B cell (primary cell): ENCODE data around the gene IL23A. TPM values are rescaled to one million over a fixed set of nuclear protein-coding genes. Genes with fewer than 3 reads are reported as not detected.
A peak's percentile ranks its signal among the peaks of the same experiment; 100 is the strongest.

Source experiments
- ATAC-seq: fragments of 200-7000 bp; cut with Tn5 transposase; one replicate; pipeline ENCODE4 v1.10.0; 2021; ENCODE audit warnings: low read depth, mild to moderate bottlenecking, moderate number of reproducible peaks, moderate library complexity
- CTCF ChIA-PET: fragments of 350-600 bp; sonication (Branson Sonifier 250); formaldehyde crosslinking; loops from one replicate; lab custom pipeline; 2021; ENCODE audit warnings: antibody characterized with exemption, inconsistent platforms; lab: Charles Lee
- POLR2A ChIA-PET: fragments of 350-600 bp; sonication (Branson Sonifier 250); formaldehyde crosslinking; loops from one replicate; lab custom pipeline; 2021; ENCODE audit warnings: antibody characterized with exemption; lab: Charles Lee
- DNase-seq: peaks from one replicate; pipeline ENCODE4 v3.0.0; 2013
- H2AFZ ChIP-seq: 2 replicates; pipeline ENCODE4 v1.6.1; 2012; ENCODE audit warnings: mild to moderate bottlenecking, low read depth, low read length; ENCODE audit not compliant: insufficient read depth, poor library complexity, severe bottlenecking
- H3K27ac ChIP-seq, 2 donors: 1 replicate in 1 of 2; 2 replicates in 1 of 2; pipeline ENCODE4 v1.5.1; 2012 to 2013; ENCODE audit warnings: low read length in 2 of 2, mild to moderate bottlenecking in 2 of 2, moderate library complexity in 1 of 2
- H3K27me3 ChIP-seq, 4 experiments: fragments of 200-600 bp in 1 of 4; sonication (generic) in 1 of 4; replicated peaks in 1 of 4; 1 replicate in 2 of 4; 2 replicates in 2 of 4; pipeline versions ENCODE4 v1.6.1 to v1.7.0; 2013 to 2016; ENCODE audit warnings: low read length in 3 of 4, mild to moderate bottlenecking in 2 of 4, mixed read lengths in 1 of 4, moderate library complexity in 1 of 4; ENCODE audit not compliant: insufficient read depth in 4 of 4, control insufficient read depth in 3 of 4; ENCODE audit errors: control extremely low read depth in 1 of 4
- H3K36me3 ChIP-seq, 2 experiments: replicated peaks in 1 of 2; 1 replicate in 1 of 2; 2 replicates in 1 of 2; pipeline versions ENCODE4 v1.6.1 to v1.7.1; 2013; ENCODE audit warnings: low read length in 1 of 2; ENCODE audit not compliant: insufficient read depth in 2 of 2, control insufficient read depth in 1 of 2; ENCODE audit errors: control extremely low read depth in 1 of 2, extremely low read depth in 1 of 2
- H3K4me1 ChIP-seq, 2 donors: fragments of 200-600 bp in 1 of 2; sonication (generic) in 1 of 2; 1 replicate in 1 of 2; 2 replicates in 1 of 2; pipeline versions ENCODE4 v1.5.1 to v1.6.1; 2013 to 2017; ENCODE audit warnings: low read length in 2 of 2; ENCODE audit not compliant: control insufficient read depth in 2 of 2, insufficient read depth in 2 of 2
- H3K4me2 ChIP-seq: replicated peaks from 2 replicates; pipeline ENCODE3; 2012; ENCODE audit warnings: mild to moderate bottlenecking, low read depth, low read length; ENCODE audit not compliant: poor library complexity, severe bottlenecking
- H3K4me3 ChIP-seq, 5 experiments: fragments of 200-600 bp in 1 of 5; sonication (generic) in 1 of 5; 1 replicate in 3 of 5; 2 replicates in 2 of 5; pipeline versions ENCODE4 v1.5.1 to v1.7.0; 2011 to 2016; ENCODE audit warnings: low read length in 4 of 5, mild to moderate bottlenecking in 4 of 5, low read depth in 2 of 5, control low read depth in 1 of 5, moderate library complexity in 1 of 5; ENCODE audit not compliant: insufficient read depth in 1 of 5; ENCODE audit errors: control extremely low read depth in 1 of 5, extremely low read depth in 1 of 5
- H3K79me2 ChIP-seq: fragments of 200-600 bp; sonication (generic); one replicate; pipeline ENCODE4 v1.6.0; 2016; ENCODE audit warnings: low read length; ENCODE audit not compliant: control insufficient read depth, insufficient read depth
- H3K9ac ChIP-seq: fragments of 200-600 bp; sonication (generic); 2 replicates; pipeline ENCODE4 v1.6.1; 2017; ENCODE audit warnings: mild to moderate bottlenecking, low read length, moderate library complexity
- H3K9me3 ChIP-seq, 3 donors: one replicate each; pipeline versions ENCODE4 v1.6.1 to v1.7.1; 2013; ENCODE audit warnings: low read length in 2 of 3; ENCODE audit not compliant: control insufficient read depth in 2 of 3, insufficient read depth in 1 of 3; ENCODE audit errors: control extremely low read depth in 1 of 3
- H4K20me1 ChIP-seq: 2 replicates; pipeline ENCODE4 v1.6.0; 2012; ENCODE audit warnings: mild to moderate bottlenecking, low read length; ENCODE audit not compliant: insufficient read depth, control insufficient read depth, poor library complexity, severe bottlenecking
- H3K27ac Mint-ChIP-seq: one replicate; pipeline ENCODE4 v1.8.0; 2021; ENCODE audit warnings: mixed read lengths
- H3K27me3 Mint-ChIP-seq: one replicate; pipeline ENCODE4 v1.8.0; 2021; ENCODE audit warnings: mixed read lengths
- H3K4me1 Mint-ChIP-seq: one replicate; pipeline ENCODE4 v1.8.0; 2021; ENCODE audit warnings: mixed read lengths
- H3K4me3 Mint-ChIP-seq: one replicate; pipeline ENCODE4 v1.8.0; 2021; ENCODE audit warnings: mixed read lengths
- H3K9me3 Mint-ChIP-seq: one replicate; pipeline ENCODE4 v1.8.0; 2022; ENCODE audit warnings: mixed read lengths; ENCODE audit not compliant: insufficient read depth
- EZH2 ChIP-seq: IDR thresholded peaks from 2 replicates; pipeline ENCODE4 v1.6.1; 2012; ENCODE audit warnings: borderline replicate concordance, low read depth, mild to moderate bottlenecking, moderate library complexity, low read length; ENCODE audit not compliant: insufficient read depth, poor library complexity, severe bottlenecking
- WGBS: methylation state at CpG from one replicate; pipeline ENCODE4 v1.1.5; 2013; ENCODE audit warnings: missing lambda C conversion rate; ENCODE audit not compliant: insufficient coverage; 5-methylcytosine and 5-hydroxymethylcytosine counted together
- intact Hi-C: fragments of 100-400 bp; cut with micrococcal nuclease; formaldehyde crosslinking; loops from one replicate; pipeline ENCODE4 v1.10.0; 2022
- polyA plus RNA-seq: library from polyadenylated mRNA; depleted of rRNA; stranded (reverse); fragments of >200 nt; gene quantifications from 2 replicates; pipeline ENCODE4 v1.2.3, GENCODE V29; 2012
- total RNA-seq, 2 donors: library from RNA; stranded (reverse); fragments of 120-200 nt in 1 of 2; gene quantifications; 1 replicate in 1 of 2; 2 replicates in 1 of 2; pipeline versions ENCODE4 v1.2.3 to v1.2.4, GENCODE V29; 2013 to 2022
- TF ChIP-seq, protein P1 (sequence below): fragments of 200-600 bp; IDR thresholded peaks from one replicate; pipeline ENCODE4 v1.8.0; 2022; ENCODE audit warnings: antibody characterized with exemption, mild to moderate bottlenecking

IL23A gene
- total and polyA plus RNA-seq, 2 donors (not counting 1 experiment from before 2014, with no cell fraction given): 20.5 to 32.6 TPM

DNA sequence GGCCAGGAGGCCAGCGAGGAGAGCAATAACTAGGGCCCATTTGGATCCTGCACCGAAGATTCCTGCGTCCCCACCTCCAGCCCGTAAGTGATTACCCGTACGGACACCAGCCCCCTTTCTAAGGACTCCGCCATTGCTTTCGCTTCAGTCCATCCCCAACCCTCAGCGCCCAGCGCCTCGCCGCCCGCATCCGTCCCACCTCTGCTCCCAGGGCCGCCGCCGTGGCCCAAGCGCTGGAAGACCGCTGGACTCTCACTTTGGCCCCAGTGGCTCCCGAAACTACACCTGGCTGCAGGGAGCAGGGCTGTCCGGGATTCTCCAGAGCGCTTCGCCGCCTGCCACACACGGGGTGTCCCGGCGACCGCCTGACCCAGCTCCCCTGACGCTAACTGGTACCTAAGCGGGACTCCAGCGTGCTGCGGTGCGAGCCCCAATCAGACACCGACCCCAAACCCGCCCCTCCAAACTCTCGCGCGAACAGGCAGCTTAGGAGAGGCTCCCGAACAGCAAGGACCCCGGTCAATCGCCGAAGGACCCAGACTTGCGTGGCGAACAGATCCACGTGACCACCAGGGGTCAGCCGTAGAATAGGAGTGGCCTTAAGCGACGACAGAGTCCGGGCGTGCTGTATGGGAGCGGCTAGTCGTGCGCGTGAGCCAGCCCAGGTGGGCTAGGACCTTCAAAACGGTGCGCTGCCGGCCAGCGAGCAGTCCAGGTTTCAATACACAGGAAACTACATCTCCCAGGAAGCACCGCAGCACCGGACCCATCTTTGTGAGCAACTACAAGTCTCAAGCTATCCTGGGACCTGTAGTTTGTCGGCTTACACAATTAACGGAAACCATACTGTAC is 22.8 kb upstream of the IL23A start, which contains the start of gene CNPY2:
Gene CNPY2, minus strand, starts transcription at position 367 of the 852 bp plus-strand sequence. CDS start 771 bp downstream, outside the sequence.
- ChIA-PET POLR2A (interaction anchor here (0.7 to 2.3 kb wide), 23 partner anchors 9 to 199 kb away, joined by 3 to 12 read pairs (median 4); partner anchors contain the start of genes APOF, COQ10A, GLS2 and IL23A), CTCF (interaction anchor here (0.6 to 4.8 kb wide), 21 partner anchors 9 to 320 kb away, joined by 3 to 44 read pairs (median 4); partner anchors contain the start of genes COQ10A, IL23A, PAN2 and RNF41)
- TF ChIP-seq, protein P1, sequence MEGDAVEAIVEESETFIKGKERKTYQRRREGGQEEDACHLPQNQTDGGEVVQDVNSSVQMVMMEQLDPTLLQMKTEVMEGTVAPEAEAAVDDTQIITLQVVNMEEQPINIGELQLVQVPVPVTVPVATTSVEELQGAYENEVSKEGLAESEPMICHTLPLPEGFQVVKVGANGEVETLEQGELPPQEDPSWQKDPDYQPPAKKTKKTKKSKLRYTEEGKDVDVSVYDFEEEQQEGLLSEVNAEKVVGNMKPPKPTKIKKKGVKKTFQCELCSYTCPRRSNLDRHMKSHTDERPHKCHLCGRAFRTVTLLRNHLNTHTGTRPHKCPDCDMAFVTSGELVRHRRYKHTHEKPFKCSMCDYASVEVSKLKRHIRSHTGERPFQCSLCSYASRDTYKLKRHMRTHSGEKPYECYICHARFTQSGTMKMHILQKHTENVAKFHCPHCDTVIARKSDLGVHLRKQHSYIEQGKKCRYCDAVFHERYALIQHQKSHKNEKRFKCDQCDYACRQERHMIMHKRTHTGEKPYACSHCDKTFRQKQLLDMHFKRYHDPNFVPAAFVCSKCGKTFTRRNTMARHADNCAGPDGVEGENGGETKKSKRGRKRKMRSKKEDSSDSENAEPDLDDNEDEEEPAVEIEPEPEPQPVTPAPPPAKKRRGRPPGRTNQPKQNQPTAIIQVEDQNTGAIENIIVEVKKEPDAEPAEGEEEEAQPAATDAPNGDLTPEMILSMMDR: no peak
- no peak for TF ChIP-seq EZH2
- H3K36me3 ChIP-seq: peaks cover 8 to 23% of the 10 kb centered on the region in 2 experiments
- no peaks in the 10 kb centered on the region for H3K9me3 ChIP-seq
- peak within 1 kb of the TSS; percentile 91 for H3K4me2 ChIP-seq
- WGBS: under 1% methylated on average over 62 of the region's 62 CpGs
- peak; percentile 99 for DNase-seq
- peaks cover 10% of the 10 kb centered on the region for H3K4me1 Mint-ChIP-seq
- H3K27ac ChIP-seq: peak within 1 kb of the TSS; percentile 67 to 90
- intact Hi-C loops: loop anchor here (1.0 to 5.0 kb wide), 12 partner anchors 16 to 1206 kb away; partner anchors contain the start of genes CS, DDIT3, MBD6 and ORMDL2
- no peaks in the 10 kb centered on the region for H4K20me1 ChIP-seq
- no peaks in the 10 kb centered on the region for H3K27me3 Mint-ChIP-seq
- peak within 1 kb of the TSS; percentile 95 for H2AFZ ChIP-seq
- peaks cover 20% of the 10 kb centered on the region for H3K79me2 ChIP-seq
- H3K4me1 ChIP-seq: peaks cover 12 to 15% of the 10 kb centered on the region in 2 donors
- H3K9me3 Mint-ChIP-seq: no peaks in the 10 kb centered on the region
- peak within 1 kb of the TSS; percentile 82 for H3K9ac ChIP-seq
- ATAC-seq: peak; percentile 86
- peak within 1 kb of the TSS; percentile 78 to 94 (median 91) for H3K4me3 ChIP-seq
- H3K27me3 ChIP-seq: no peaks in the 10 kb centered on the region
- peak within 1 kb of the TSS; percentile 99 for H3K27ac Mint-ChIP-seq
- H3K4me3 Mint-ChIP-seq: peak within 1 kb of the TSS; percentile 99
